Right hindlimb (tissue), 1 donor: ENCODE measurements around the gene NME3.

Source experiments
- DNase-seq: peaks from one replicate; pipeline ENCODE4 v3.0.0-alpha.2; 2018

NME3 gene

DNA sequence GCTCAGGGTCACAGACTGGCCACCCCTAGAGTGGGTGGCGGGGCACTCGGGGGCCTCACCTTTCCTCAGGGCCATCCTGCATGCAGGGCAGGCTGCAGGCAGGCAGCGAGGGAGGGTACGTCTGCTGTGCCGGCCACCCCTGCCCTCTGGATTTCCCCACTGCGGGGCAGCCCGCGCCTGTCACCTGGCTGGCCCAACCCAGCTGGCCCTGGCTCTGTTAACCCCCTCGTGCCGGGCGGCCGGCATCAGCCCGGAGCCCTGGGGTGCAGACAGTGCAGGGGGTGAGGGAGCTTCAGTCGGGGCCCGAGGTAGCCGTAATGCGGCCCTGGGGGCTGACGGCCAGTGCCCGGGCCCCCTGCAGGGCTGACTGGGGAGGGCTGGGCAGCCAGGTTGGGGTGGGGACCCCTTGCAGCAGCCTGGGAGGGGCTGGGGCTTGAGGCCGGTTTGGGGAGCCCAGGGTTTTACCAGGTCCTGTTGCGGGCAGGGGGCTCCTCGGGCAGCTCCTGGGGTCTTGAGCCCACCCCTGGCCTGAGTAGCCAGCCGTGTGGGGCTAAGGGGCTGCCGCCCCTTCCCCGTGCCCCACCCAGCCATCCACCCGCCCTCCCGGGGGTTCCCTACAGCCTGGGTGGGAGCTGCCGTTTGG, 22.4 kb upstream of the NME3 start, which contains the start of gene IGFALS:
TSS of gene IGFALS (minus strand) at position 128 of the 643 bp plus-strand sequence. CDS start at position 75, 53 bp downstream.
- DNase-seq: no peak

DNA sequence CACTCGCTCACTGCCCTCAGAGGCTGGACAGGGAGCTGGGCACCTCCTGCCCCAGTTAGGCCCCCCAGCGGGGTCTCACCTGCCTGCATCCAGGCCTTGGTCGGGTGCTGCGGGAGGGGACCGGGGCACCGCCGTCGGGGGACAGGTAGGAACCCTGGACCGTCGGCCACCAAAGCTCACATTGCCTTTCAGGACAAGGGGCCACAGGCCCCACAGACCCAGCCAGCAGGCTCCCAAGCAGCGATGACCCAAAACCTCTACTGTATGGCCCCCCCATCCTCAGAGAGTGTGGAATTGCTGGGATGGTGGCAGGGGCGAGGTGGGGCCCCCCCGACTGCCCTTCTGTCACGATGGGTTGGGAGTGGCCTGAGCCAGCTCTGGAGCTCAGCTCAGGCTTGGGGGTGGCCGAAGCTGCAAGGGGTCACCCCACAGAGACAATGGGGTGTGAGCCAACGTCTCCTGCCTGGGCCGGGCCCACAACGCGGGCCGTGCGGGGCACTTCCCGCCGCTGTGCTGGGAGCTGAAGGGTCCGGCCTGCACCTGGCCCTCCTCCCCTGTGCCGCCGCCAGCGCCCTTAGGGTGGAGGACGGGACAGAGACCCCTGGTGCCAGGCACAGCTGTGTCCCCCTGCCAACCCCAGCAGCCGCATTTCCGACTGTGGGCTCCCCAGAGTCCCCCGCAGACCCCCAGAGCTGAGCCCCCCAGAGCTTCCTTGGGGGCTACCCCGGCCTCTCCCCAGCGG, 21.7 kb upstream of the NME3 start:
- DNase-seq: peak; percentile 28

DNA sequence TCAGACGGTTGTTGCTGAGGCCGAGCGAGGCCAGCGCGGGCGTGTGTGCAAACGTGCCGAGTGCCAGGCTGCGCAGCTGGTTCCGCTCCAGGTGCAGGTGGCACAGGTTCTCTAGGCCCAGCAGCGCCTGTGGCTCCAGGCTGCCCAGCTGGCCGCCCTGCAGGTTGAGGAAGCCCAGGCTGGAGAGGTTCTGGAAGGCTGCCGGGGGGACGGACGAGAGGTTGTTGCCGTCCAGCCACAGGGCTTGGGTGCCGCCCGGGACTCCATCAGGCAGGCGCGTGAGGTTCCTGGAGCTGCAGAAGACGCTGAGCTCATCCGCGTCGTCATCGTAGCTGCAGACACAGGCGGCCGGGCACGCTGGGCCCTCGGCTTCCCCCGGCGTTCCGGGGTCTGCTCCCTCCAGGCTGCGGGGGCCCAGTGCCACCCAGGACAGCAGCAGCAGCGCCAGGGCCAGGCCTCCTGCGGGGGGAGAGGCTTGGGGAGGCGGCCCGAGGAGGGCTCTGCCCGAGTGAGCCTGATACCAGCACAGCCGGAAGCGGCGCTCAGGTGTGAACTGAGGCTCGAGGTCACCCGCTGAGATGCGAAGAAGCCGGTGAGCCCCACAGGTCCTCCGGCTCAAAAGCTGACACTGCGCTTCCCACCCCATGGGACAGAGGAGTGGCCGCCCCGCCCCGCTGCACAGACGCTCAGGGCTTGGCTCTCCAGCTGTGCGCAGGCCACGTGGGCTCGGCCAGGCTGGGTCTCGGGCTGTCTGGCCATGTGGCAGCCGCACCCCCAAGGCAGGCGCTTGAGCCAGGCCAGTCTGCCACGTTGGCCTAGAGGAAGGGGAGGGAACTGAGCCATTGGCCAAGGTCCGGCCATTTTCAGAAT, 20.8 kb upstream of the NME3 start:
- DNase-seq: no peak

- no peak for DNase-seq
Measured at GRCh38 chr16:1791256-1791942, 20.1 kb upstream of the NME3 start.

- DNase-seq: no peak
Measured at GRCh38 chr16:1790611-1791255, 19.4 kb upstream of the NME3 start.

DNA sequence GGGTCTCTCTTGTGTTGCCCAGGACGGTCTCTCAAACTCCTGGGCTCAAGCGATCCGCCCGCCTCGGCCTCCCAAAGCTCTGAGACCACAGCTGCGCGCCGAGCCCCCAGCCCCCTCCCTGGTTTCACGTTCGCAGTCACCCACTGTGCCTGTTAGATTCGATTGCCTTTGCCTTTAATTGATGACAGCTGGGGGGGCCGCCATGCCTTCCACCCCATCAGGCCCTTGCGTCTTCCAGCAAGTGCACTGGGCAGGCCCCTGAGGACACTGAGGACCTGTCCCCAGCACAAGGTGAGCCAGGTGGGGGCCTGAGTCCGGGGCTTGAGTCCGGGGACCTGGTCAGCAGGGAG, 18.9 kb upstream of the NME3 start:
- no peak for DNase-seq

- no peak for DNase-seq
Measured at GRCh38 chr16:1789643-1790045, 18.3 kb upstream of the NME3 start.

- no peak for DNase-seq
Measured at GRCh38 chr16:1788708-1789100, 17.4 kb upstream of the NME3 start.

- no peak for DNase-seq
Measured at GRCh38 chr16:1788095-1788707, 16.9 kb upstream of the NME3 start.

GRCh38 chr16:1787322-1788094, 16.2 kb upstream of the NME3 start:
- no peak for DNase-seq

DNA sequence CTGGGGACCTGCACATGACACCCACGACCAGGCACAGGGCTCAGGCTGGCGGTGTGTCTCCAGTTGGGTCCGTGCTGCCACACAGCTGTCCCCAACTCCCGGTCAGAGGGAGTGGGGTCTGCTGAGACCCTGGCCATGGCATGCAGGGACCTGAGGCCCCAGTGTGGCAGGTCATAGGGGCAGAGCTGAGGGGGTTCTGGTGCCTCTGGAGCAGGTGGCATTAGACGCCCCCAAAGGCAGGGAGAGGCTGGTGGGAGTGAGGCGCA, 15.6 kb upstream of the NME3 start:
- DNase-seq: no peak

DNA sequence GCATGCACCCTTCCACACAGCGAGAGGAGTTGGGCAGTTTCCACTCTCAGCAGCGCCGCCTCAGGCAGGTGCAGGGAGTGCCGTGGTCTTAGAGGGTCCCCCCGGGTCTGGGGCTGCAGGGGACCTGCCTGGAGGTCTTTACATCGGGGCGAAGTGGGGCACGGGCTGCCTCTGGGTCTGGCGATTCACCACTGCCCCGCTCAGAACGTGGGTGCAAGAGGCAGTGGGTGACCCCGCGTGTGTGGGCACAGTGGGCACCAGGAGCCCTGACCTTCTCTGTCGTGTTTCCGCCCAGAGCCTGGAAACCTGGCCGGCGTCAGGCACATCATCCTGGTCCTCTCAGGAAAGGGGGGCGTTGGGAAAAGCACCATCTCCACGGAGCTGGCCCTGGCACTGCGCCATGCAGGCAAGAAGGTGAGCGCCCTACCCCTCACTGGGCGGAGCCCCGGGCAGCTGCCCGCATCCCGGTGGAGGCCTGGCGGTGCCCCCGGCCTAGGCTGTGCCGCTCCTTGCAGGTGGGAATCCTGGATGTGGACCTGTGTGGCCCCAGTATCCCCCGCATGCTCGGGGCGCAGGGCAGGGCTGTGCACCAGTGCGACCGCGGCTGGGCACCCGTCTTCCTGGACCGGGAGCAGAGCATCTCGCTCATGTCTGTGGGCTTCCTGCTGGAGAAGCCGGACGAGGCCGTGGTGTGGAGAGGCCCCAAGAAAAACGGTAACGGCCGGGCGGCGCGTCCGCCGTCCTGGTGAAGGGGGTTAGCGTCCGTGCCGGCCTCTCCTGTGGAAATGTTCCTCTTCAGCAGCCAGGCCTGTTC, 15.1 kb upstream of the NME3 start:
- DNase-seq: peak; percentile 20

- no peak for DNase-seq
Measured at GRCh38 chr16:1785846-1786170, 14.5 kb upstream of the NME3 start.

GRCh38 chr16:1784977-1785845, 13.9 kb upstream of the NME3 start:
- no peak for DNase-seq

DNA sequence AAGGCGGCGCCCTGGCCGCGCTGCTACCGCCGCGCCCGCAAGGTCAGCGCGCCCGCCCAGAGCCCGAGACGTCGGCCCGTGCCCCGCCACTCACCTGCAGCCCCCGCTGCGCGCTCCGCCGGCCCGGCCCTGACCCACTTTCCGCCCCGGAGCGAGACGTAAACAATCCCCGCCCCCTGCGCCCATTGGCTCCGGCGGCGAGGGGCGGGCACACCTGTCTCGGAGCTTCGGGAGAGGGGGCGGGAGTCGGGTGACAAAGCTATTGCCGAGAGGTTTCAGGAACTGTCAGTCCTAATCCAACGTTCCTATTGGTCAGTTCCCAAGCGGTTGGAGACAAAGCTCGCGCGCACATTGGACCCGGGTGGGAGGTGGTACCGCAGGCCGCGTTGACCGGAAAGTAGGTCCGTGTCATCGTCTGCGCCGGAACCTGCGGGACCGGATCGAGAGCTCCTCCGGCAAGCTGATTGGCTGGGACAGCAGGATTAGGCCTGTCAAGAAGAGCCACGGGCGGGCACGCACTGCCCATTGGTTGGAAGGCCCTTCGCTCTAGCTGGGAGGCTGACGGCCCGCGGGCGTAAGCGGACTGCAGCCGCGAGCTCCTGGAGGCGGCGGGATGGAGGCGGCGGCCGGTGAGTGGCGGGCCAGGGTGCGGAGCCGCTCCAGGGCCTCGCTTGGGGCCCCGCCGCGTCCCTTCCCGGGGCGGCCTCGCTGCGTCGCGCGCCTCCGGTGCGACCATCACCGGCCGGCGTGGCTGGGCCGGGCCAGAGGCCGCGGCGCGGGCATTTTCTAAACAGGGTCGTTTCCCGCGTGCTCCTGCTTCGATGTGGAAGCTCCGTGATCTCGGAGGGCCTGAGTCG, 11.3 kb upstream of the NME3 start, which contains the start of the genes NUBP2 and SPSB3:
TSS of gene NUBP2 (plus strand) at position 553 of the 857 bp plus-strand sequence. CDS start at position 614, 61 bp downstream.
TSS of gene SPSB3 (minus strand) at position 164 of the 857 bp plus-strand sequence. CDS start 1,088 bp downstream, outside the sequence.
- DNase-seq: peak; percentile 100

GRCh38 chr16:1781758-1782407, 10.5 kb upstream of the NME3 start:
- DNase-seq: peak; percentile 44

DNA sequence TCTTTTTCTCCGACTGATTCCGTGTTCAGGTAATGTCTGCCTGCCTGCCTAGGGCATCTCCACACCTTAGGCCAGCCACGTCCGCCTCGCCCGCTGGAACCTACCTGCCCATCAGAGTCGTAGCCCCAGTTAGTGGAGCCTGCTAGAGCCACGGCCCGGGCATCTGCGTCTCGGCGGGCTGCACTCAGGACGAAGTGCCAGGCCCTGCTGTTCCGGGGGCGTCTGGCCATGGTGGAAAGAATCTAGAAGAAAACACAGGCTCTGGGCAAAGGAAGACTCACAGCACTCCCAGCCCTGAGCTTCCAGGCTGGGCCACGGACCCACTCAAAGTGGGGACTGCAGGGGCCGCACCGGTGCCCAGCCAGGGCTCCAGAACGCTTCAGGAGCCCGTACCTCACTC, 9.9 kb upstream of the NME3 start:
- DNase-seq: peak; percentile 22

GRCh38 chr16:1780677-1781072, 9.3 kb upstream of the NME3 start:
- peak; percentile 7 for DNase-seq
